Neural cell (in vitro differentiated cells): ENCODE results near the gene CRB2.

Experiments
- EP300 ChIP-seq: fragments of 450-650 bp; conservative IDR thresholded peaks from 2 replicates; pipeline ENCODE4 v1.6.1; 2014; ENCODE audit warnings: antibody characterized with exemption, mild to moderate bottlenecking, moderate library complexity; ENCODE audit not compliant: poor library complexity, severe bottlenecking
- EZH2 ChIP-seq: fragments of 200-600, 300-800 bp; shearing (Covaris generic), sonication (generic); IDR thresholded peaks from 2 replicates; pipeline ENCODE4 v1.6.1; 2014; ENCODE audit warnings: antibody characterized with exemption, low read length, borderline replicate concordance, mild to moderate bottlenecking; ENCODE audit not compliant: insufficient read depth, poor library complexity, severe bottlenecking
- MXI1 ChIP-seq: fragments of 450-650 bp; conservative IDR thresholded peaks from 2 replicates; pipeline ENCODE4 v1.6.1; 2014; ENCODE audit warnings: antibody characterized with exemption, mild to moderate bottlenecking; ENCODE audit not compliant: poor library complexity, severe bottlenecking
- POLR2AphosphoS5 ChIP-seq: IDR thresholded peaks from 2 replicates; pipeline ENCODE4 v1.6.1; 2012
- RAD21 ChIP-seq: fragments of 450-650 bp; conservative IDR thresholded peaks from 2 replicates; pipeline ENCODE4 v1.6.1; 2014; ENCODE audit warnings: antibody characterized with exemption, mild to moderate bottlenecking, moderate library complexity
- SMC3 ChIP-seq: fragments of 450-650 bp; conservative IDR thresholded peaks from 2 replicates; pipeline ENCODE4 v1.6.1; 2014; ENCODE audit warnings: antibody characterized with exemption, mild to moderate bottlenecking, moderate library complexity; ENCODE audit not compliant: poor library complexity
- TAF1 ChIP-seq: IDR thresholded peaks from 2 replicates; pipeline ENCODE4 v1.6.1; 2012; ENCODE audit warnings: low read depth
- TF ChIP-seq, protein P1 (sequence below): fragments of 450-650 bp; IDR thresholded peaks from 2 replicates; pipeline ENCODE4 v1.5.1; 2014; ENCODE audit warnings: antibody characterized with exemption, mild to moderate bottlenecking, moderate library complexity; ENCODE audit not compliant: poor library complexity, severe bottlenecking
- TF ChIP-seq, protein P2 (sequence below): IDR thresholded peaks from 2 replicates; pipeline ENCODE4 v1.6.1; 2012; ENCODE audit warnings: borderline replicate concordance

DNA sequence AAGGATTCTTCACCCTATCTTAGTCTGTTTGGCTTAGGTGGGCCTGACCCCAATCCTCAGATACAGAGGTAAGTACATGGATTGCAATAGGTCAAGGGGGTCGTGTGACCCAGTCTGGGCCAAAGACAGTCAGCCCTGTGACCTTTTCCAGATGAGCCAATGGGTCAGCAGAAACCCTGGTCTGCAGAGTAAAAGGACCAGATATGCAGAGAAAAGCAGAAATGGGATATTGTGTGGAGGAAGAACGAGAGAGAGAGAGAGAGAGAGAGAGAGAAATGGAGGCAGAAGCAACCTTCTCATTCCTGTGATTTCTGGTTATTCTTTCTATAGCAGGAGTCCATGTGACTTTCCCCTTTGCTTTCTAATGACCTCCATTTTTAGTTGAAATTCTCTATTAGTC lies 40.4 kb upstream of the CRB2 start:
- TF ChIP-seq, protein P1, sequence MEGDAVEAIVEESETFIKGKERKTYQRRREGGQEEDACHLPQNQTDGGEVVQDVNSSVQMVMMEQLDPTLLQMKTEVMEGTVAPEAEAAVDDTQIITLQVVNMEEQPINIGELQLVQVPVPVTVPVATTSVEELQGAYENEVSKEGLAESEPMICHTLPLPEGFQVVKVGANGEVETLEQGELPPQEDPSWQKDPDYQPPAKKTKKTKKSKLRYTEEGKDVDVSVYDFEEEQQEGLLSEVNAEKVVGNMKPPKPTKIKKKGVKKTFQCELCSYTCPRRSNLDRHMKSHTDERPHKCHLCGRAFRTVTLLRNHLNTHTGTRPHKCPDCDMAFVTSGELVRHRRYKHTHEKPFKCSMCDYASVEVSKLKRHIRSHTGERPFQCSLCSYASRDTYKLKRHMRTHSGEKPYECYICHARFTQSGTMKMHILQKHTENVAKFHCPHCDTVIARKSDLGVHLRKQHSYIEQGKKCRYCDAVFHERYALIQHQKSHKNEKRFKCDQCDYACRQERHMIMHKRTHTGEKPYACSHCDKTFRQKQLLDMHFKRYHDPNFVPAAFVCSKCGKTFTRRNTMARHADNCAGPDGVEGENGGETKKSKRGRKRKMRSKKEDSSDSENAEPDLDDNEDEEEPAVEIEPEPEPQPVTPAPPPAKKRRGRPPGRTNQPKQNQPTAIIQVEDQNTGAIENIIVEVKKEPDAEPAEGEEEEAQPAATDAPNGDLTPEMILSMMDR, result no peak
- TF ChIP-seq MXI1 (no peak), TAF1 (no peak), EZH2 (no peak), RAD21 (no peak), SMC3 (no peak), EP300 (no peak), POLR2AphosphoS5 (no peak)
- TF ChIP-seq, protein P2, sequence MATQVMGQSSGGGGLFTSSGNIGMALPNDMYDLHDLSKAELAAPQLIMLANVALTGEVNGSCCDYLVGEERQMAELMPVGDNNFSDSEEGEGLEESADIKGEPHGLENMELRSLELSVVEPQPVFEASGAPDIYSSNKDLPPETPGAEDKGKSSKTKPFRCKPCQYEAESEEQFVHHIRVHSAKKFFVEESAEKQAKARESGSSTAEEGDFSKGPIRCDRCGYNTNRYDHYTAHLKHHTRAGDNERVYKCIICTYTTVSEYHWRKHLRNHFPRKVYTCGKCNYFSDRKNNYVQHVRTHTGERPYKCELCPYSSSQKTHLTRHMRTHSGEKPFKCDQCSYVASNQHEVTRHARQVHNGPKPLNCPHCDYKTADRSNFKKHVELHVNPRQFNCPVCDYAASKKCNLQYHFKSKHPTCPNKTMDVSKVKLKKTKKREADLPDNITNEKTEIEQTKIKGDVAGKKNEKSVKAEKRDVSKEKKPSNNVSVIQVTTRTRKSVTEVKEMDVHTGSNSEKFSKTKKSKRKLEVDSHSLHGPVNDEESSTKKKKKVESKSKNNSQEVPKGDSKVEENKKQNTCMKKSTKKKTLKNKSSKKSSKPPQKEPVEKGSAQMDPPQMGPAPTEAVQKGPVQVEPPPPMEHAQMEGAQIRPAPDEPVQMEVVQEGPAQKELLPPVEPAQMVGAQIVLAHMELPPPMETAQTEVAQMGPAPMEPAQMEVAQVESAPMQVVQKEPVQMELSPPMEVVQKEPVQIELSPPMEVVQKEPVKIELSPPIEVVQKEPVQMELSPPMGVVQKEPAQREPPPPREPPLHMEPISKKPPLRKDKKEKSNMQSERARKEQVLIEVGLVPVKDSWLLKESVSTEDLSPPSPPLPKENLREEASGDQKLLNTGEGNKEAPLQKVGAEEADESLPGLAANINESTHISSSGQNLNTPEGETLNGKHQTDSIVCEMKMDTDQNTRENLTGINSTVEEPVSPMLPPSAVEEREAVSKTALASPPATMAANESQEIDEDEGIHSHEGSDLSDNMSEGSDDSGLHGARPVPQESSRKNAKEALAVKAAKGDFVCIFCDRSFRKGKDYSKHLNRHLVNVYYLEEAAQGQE, result no peak
